ENCODE results near the gene AGMAT. TPM values are rescaled to one million over a fixed set of nuclear protein-coding genes. Genes with fewer than 3 reads are reported as not detected.
A peak's percentile ranks its signal among the peaks of the same experiment; 100 is the strongest.

Gene AGMAT
- total RNA-seq, 6 donors from 2014 or later, result 0.13 to 0.29 TPM; not detected in 4

DNA sequence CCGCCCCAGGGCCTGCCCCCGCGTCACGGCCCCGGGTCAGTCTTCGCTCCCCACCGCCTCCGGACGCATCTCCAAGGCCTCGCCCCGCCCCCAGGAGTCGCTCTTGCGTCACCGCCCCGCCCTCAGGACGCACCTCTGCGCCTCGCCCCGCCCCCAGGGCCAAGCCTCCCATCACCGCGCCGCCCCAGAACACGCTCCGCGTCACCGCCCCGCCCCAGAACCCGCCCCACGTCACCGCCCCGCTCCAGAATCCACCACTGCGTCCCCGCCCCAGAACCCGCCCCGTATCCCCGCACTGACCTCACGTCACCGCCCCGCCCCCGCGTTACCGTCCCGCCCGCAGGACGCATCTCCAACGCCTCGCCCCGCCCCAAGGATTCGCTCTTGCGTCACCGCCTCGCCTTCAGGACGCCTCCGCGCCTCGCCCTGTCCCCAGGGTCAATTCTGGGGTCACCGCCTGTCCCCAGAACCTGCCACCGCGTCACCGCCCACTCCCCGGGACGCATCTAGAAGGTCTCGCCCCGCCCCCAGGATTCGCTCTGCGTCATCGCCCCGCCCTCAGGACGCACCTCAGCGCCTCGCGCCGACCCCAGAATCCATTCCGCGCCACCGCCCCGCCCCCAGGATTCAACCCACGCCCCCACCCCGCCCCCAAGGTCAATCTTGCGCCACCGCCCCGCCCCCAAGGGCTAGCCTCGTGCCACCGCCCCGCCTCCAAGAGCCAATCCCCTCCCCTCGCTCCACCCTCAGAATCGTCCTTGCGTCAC lies 60.4 kb downstream of the AGMAT start:
- no peaks in the 10 kb centered on the region for H3K36me3 ChIP-seq
- peak; percentile 100 for DNase-seq
- no peaks in the 10 kb centered on the region for H3K27me3 ChIP-seq
- peak overlapping the region in 3 of 4 donors; percentile 73 to 96 (median 83) for H3K4me3 ChIP-seq
- no peaks in the 10 kb centered on the region for H3K9me3 ChIP-seq
- peak; percentile 27 to 78 for TF ChIP-seq POLR2AphosphoS5 (IDR thresholded peaks at IDR 0.05)
- TF ChIP-seq POLR2A (IDR thresholded peaks at IDR 0.05), result no peak
- peak in 1 of 4 donors; percentile 30 for TF ChIP-seq EP300 (IDR thresholded peaks at IDR 0.05)
- TF ChIP-seq, protein P1, sequence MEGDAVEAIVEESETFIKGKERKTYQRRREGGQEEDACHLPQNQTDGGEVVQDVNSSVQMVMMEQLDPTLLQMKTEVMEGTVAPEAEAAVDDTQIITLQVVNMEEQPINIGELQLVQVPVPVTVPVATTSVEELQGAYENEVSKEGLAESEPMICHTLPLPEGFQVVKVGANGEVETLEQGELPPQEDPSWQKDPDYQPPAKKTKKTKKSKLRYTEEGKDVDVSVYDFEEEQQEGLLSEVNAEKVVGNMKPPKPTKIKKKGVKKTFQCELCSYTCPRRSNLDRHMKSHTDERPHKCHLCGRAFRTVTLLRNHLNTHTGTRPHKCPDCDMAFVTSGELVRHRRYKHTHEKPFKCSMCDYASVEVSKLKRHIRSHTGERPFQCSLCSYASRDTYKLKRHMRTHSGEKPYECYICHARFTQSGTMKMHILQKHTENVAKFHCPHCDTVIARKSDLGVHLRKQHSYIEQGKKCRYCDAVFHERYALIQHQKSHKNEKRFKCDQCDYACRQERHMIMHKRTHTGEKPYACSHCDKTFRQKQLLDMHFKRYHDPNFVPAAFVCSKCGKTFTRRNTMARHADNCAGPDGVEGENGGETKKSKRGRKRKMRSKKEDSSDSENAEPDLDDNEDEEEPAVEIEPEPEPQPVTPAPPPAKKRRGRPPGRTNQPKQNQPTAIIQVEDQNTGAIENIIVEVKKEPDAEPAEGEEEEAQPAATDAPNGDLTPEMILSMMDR (IDR thresholded peaks at IDR 0.05), result no peak
- WGBS, 2 donors, result 1% methylated on average over 23 of the region's 88 CpGs; no CpG with 5 or more reads in 1 of the 2 donors
- peak overlapping the region; percentile 96 to 100 (median 96) for H3K27ac ChIP-seq
- peak; percentile 86 to 91 for ATAC-seq (ENCODE audit: low FRiP score in 2 of 2)
- H3K4me1 ChIP-seq, result peaks cover 27 to 43% (median 33%) of the 10 kb centered on the region in 4 donors

DNA sequence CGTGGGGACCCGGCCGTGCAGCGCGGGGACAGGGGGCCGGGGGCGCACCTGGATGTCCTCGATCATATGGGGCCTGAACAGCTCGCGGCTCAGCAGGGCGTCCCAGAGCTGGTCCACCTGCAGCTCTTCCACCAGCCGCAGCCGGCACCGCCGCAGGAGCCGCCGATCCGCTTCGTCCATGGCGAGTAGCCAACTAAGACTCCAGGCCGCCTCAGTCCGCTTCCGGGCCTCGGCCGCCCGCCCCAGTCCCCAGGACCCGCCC lies 60.9 kb downstream of the AGMAT start, which contains the start of gene CASP9:
TSS of gene CASP9 (minus strand) at position 195 of the 262 bp plus-strand sequence. CDS start at position 180, 15 bp downstream.
- Histone ChIP-seq H3K4me1 (peaks cover 27 to 43% (median 33%) of the 10 kb centered on the region in 4 donors), H3K4me3 (peak within 1 kb of the TSS; percentile 65 to 96 (median 78)), H3K36me3 (no peaks in the 10 kb centered on the region), H3K27me3 (no peaks in the 10 kb centered on the region), H3K9me3 (no peaks in the 10 kb centered on the region), H3K27ac (peak within 1 kb of the TSS; percentile 96 to 100 (median 96))
- 0% methylated on average over 1 to 4 of the region's 27 CpGs for WGBS, 2 donors
- TF ChIP-seq, protein P1 (IDR thresholded peaks at IDR 0.05), result no peak
- TF ChIP-seq POLR2AphosphoS5 (IDR thresholded peaks at IDR 0.05) (peak; percentile 57 to 79), POLR2A (IDR thresholded peaks at IDR 0.05) (peak in 2 of 4 donors; percentile 16 to 43), EP300 (IDR thresholded peaks at IDR 0.05) (no peak)
- ATAC-seq (ENCODE audit: low FRiP score in 2 of 2) (no peak), DNase-seq (no peak)

DNA sequence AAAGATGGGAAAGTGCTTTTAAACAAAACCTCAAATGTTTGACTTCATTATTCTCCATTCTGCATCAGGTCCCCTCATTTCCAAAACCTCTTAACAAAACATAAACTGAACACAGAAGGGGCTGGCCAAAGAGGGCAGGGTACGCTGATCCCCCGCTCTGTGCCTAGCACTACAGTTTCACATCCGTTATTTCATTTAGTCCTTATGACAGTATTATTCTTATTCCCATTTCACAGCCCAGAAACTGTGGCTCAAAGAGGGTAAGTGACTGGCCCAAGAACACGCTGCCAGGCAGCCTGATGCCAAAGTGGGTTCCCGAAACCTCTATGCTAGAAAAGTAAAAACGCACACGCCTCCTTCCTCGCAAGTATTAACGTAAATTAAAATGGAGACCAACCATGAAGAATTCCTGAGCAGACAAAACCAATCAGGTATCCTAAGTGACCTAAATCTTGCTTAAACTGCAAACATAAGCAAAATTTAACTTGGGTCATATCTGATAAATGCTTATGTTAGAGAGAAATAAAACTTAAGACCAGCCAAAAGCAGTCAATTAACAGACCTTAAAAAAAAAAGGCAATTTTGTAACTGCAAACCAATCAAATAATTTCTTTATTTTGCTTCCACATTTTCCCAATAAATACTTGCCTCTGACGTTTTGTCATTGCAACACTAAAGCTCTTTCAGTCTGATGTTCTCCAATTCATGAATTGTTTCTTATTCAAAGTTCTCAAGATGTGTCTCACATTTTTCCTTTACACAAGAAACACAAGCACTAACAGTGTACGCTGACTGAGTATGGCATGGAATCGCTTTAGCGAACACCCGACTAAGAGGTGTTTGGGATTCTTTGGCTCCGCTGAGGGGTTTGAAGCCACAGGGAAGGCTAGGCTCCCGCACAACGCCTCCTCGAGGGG lies 61.5 kb downstream of the AGMAT start:
- DNase-seq (no peak), ATAC-seq (ENCODE audit: low FRiP score in 2 of 2) (no peak)
- H3K4me3 ChIP-seq, result peak overlapping the region; percentile 65 to 96 (median 78)

DNA sequence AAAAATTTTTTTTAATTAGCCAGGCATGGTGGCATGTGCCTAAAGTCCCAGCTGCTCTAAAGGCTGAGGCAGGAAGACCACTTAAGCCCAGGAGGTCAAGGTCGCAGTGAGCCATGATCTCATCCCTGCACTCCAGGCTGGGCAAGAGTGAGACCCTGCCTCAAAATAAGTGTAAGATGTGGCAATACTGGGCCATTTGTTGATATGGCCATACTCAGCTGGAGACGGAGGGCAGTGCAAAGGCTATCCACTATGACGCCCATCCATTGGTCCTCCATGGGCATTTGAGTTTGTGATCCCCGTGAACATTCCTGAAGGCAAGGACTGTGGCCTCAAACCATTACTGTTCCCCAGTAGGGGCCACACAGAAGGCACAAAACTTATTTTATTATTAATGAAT lies 62.3 kb downstream of the AGMAT start:
- 100% methylated on average over 1 to 4 of the region's 4 CpGs for WGBS, 2 donors
- H3K27ac ChIP-seq, result peak overlapping the region in 1 of 4 donors; percentile 96
- peaks cover 0 to 5% (median 0%) of the 10 kb centered on the region in 4 donors for H3K36me3 ChIP-seq
- ATAC-seq (ENCODE audit: low FRiP score in 2 of 2), result no peak
- H3K4me3 ChIP-seq, result no peak overlapping the region
- H3K4me1 ChIP-seq, result peaks cover 23 to 32% (median 24%) of the 10 kb centered on the region in 4 donors
- TF ChIP-seq EP300 (IDR thresholded peaks at IDR 0.05) (no peak), POLR2AphosphoS5 (IDR thresholded peaks at IDR 0.05) (no peak)
- TF ChIP-seq, protein P1 (IDR thresholded peaks at IDR 0.05), result no peak
- H3K27me3 ChIP-seq, result no peaks in the 10 kb centered on the region
- no peaks in the 10 kb centered on the region for H3K9me3 ChIP-seq
- DNase-seq, result no peak

More for the DNA sequence above, 61.5 kb downstream of the AGMAT start:
- H3K4me1 ChIP-seq, result peaks cover 27 to 40% (median 30%) of the 10 kb centered on the region in 4 donors
- WGBS, 2 donors, result 42 to 52% methylated on average over 15 to 17 of the region's 18 CpGs
- H3K36me3 ChIP-seq, result no peaks in the 10 kb centered on the region
- peak in 1 of 4 donors; percentile 6 for TF ChIP-seq POLR2A (IDR thresholded peaks at IDR 0.05)
- no peak for TF ChIP-seq EP300 (IDR thresholded peaks at IDR 0.05)
- no peaks in the 10 kb centered on the region for H3K27me3 ChIP-seq
- peak overlapping the region; percentile 96 to 100 (median 96) for H3K27ac ChIP-seq
- no peaks in the 10 kb centered on the region for H3K9me3 ChIP-seq

Small RNAs within 50 kb of the gene (small RNA-seq; reads per million reads assigned to genes)
- gene CD24P1 (0 reads per million in 4 donors), gene RNU7-179P (0 reads per million in 4 donors), gene SCARNA21B (0 reads per million in 4 donors)

Other genes with a start within 250 kb of the AGMAT start
- 100 to 1,000 TPM in 1 of 6 donors, 10 to 100 TPM in 5; 62.9 to 123 (median 91.2) TPM for gene EFHD2, start 175.2 kb downstream of the AGMAT start, total RNA-seq
- 1 to 10 TPM in 2 of 6 donors, under 1 TPM in 1, not detected in 3; 0.30 to 5.3 (median 2.9) TPM for gene CTRC, start 146.6 kb downstream of the AGMAT start, total RNA-seq
- gene CELA2A, start 128.3 kb downstream of the AGMAT start, total RNA-seq, result 1 to 10 TPM in 1 of 6 donors, under 1 TPM in 1, not detected in 4; 0.83 to 2.3 TPM
- gene CELA2B, start 108.9 kb downstream of the AGMAT start, total RNA-seq, result 1 to 10 TPM in 2 of 6 donors, under 1 TPM in 1, not detected in 3; 0.91 to 1.8 (median 1.3) TPM
- gene CASP9, start 60.8 kb downstream of the AGMAT start, total RNA-seq, result 10 to 100 TPM; 11.9 to 40.9 (median 15.0) TPM
- gene DNAJC16, start 58.2 kb downstream of the AGMAT start, total RNA-seq, result 10 to 100 TPM; 12.7 to 23.0 (median 17.1) TPM
- 100 to 1,000 TPM in 1 of 6 donors, 10 to 100 TPM in 5; 31.4 to 161 (median 46.1) TPM for gene DDI2, start 32.4 kb upstream of the AGMAT start, total RNA-seq
- 100 to 1,000 TPM in 1 of 6 donors, 10 to 100 TPM in 5; 50.3 to 120 (median 83.3) TPM for gene PLEKHM2, start 99.3 kb upstream of the AGMAT start, total RNA-seq
- 10 to 100 TPM in 1 of 6 donors, 1 to 10 TPM in 5; 1.5 to 12.1 (median 4.3) TPM for gene SLC25A34, start 151.2 kb upstream of the AGMAT start, total RNA-seq
- gene TMEM82, start 157.4 kb upstream of the AGMAT start, total RNA-seq, result not detected
- gene FBLIM1, start 173.7 kb upstream of the AGMAT start, total RNA-seq, result 10 to 100 TPM; 11.2 to 51.3 (median 35.1) TPM
- gene UQCRHL, start 222.6 kb upstream of the AGMAT start, total RNA-seq, result 1 to 10 TPM in 5 of 6 donors, under 1 TPM in 1; 0.57 to 2.1 (median 1.1) TPM

Data from upper lobe of left lung (tissue), 6 donors.